ENCODE measurements around the gene LCN12. TPM values are rescaled to one million over a fixed set of nuclear protein-coding genes. Genes with fewer than 3 reads are reported as not detected.
A peak's percentile ranks its signal among the peaks of the same experiment; 100 is the strongest.

LCN12 gene
- total RNA-seq, 1 donor from 2014 or later = not detected

DNA sequence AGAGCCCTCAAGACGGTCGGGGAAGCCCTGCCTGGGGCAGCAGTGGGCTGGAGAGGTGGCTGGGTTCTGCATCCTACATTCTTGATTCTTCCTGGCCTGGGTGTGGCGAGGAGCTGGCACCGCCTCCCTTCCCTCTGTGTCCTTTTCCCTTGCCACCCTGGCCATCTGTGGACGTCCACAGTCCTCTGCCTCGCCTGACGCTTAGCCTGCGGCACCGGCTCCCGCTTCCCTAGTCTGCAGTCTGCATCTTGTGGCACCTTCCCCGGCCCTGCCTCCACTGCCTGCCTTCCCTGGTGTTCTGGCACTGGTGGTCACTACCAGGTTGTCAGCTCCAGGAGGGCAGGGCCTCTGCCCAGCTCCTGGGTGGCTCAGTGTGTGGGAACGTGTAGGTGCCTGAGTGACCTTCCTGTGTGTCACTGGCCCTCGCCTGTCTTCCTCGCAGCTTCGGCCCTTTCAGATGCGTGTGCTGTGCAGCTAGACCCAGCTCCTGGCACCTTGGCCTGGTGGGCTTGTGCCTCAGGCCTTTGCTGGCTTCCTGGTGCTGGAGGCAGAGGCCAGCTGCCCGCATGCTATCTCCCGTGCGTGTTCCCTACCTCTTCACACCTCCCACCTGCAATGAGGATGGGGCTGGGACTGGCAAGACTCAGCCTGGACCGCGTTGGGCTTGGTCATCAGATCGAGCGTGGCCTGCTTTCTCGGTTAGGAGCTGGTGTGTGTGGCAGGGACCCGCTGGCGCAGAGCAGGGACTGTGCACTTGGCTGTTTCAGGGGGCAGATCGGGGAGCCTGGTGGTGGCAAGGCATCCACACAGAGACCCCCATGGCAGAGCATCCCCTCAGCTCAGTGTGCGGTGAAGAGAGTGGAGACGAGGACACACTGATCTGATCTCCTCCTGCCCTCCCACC, 44.8 kb upstream of the LCN12 start:
- Histone ChIP-seq H3K4me3 (no peak overlapping the region), H2AFZ (replicated peaks) (no peak overlapping the region), H3F3A (ENCODE audit: low read depth) (no peaks in the 10 kb centered on the region), H3K9ac (no peak overlapping the region), H3K79me2 (ENCODE audit: low read depth) (no peaks in the 10 kb centered on the region), H4K20me1 (ENCODE audit: low read depth) (no peaks in the 10 kb centered on the region), H3K27ac (no peak overlapping the region), H3K4me2 (no peak overlapping the region), H3K4me1 (no peaks in the 10 kb centered on the region), H3K36me3 (no peaks in the 10 kb centered on the region), H3K27me3 (no peaks in the 10 kb centered on the region), H3K9me3 (ENCODE audit: low read depth) (no peaks in the 10 kb centered on the region)
- Mint-ChIP-seq H3K27ac (no peak overlapping the region), H3K4me1 (no peaks in the 10 kb centered on the region), H3K4me3 (no peak overlapping the region), H3K27me3 (ENCODE audit: insufficient read depth, low read depth) (peaks cover 3% of the 10 kb centered on the region), H3K9me3 (no peaks in the 10 kb centered on the region), H3K36me3 (peaks cover 10% of the 10 kb centered on the region)
- no peak for DNase-seq (ENCODE audit: low spot score)
- TF ChIP-seq EZH2phosphoT487 (IDR thresholded peaks at IDR 0.05) (no peak), EZH2 (IDR thresholded peaks at IDR 0.05) (no peak)
- TF ChIP-seq, protein P1, sequence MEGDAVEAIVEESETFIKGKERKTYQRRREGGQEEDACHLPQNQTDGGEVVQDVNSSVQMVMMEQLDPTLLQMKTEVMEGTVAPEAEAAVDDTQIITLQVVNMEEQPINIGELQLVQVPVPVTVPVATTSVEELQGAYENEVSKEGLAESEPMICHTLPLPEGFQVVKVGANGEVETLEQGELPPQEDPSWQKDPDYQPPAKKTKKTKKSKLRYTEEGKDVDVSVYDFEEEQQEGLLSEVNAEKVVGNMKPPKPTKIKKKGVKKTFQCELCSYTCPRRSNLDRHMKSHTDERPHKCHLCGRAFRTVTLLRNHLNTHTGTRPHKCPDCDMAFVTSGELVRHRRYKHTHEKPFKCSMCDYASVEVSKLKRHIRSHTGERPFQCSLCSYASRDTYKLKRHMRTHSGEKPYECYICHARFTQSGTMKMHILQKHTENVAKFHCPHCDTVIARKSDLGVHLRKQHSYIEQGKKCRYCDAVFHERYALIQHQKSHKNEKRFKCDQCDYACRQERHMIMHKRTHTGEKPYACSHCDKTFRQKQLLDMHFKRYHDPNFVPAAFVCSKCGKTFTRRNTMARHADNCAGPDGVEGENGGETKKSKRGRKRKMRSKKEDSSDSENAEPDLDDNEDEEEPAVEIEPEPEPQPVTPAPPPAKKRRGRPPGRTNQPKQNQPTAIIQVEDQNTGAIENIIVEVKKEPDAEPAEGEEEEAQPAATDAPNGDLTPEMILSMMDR (IDR thresholded peaks at IDR 0.05) = no peak

DNA sequence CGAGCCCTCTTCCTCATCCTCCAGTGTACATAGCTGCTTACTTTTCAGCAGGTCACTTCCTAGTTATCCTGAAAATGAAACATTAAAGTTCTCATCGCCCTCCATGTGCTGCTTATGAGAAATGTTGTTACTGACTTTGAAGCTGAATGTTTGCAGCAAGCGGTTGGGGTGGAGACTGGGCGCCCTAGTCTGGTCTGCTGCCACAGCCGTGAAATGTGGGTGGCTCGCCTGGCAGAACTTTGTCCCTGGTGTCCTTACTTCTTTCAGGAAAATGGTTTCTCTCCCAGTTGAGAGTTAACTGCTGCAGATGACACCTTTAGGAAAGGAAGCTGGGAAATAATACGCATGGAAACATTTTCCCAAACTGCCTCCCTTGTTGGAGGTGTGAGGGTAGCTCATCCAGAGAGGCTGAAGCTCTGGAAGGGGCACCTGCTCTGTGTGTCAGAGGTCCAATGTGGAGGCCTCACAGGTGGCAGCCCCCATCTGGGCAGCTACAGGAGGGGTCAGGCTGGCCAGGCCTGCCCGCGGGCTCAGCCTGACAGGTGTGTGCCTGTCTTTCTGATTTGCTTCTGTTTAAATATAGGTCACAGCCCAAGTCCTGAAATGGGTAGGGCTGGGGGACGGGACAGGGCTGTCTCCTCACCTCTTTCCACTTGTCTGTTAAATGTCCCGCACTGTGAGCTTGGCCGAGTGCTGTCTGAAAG, 41.7 kb upstream of the LCN12 start:
- no peaks in the 10 kb centered on the region for H3K79me2 ChIP-seq (ENCODE audit: low read depth)
- H3K9me3 Mint-ChIP-seq = no peaks in the 10 kb centered on the region
- H3K36me3 ChIP-seq = no peaks in the 10 kb centered on the region
- H3K27ac Mint-ChIP-seq = no peak overlapping the region
- no peak overlapping the region for H3K4me2 ChIP-seq
- no peak overlapping the region for H2AFZ ChIP-seq (replicated peaks)
- no peaks in the 10 kb centered on the region for H3K27me3 ChIP-seq
- no peak overlapping the region for H3K4me3 Mint-ChIP-seq
- TF ChIP-seq EZH2phosphoT487 (IDR thresholded peaks at IDR 0.05) (no peak), EZH2 (IDR thresholded peaks at IDR 0.05) (no peak)
- TF ChIP-seq, protein P1 (IDR thresholded peaks at IDR 0.05) = no peak
- no peak for DNase-seq (ENCODE audit: low spot score)
- no peaks in the 10 kb centered on the region for H3K4me1 Mint-ChIP-seq
- H3K9ac ChIP-seq = no peak overlapping the region
- H3K9me3 ChIP-seq (ENCODE audit: low read depth) = no peaks in the 10 kb centered on the region
- H4K20me1 ChIP-seq (ENCODE audit: low read depth) = no peaks in the 10 kb centered on the region
- H3K27me3 Mint-ChIP-seq (ENCODE audit: insufficient read depth, low read depth) = no peaks in the 10 kb centered on the region
- no peaks in the 10 kb centered on the region for H3K4me1 ChIP-seq
- no peak overlapping the region for H3K4me3 ChIP-seq
- H3K36me3 Mint-ChIP-seq = peaks cover 8% of the 10 kb centered on the region
- H3K27ac ChIP-seq = no peak overlapping the region
- no peaks in the 10 kb centered on the region for H3F3A ChIP-seq (ENCODE audit: low read depth)

DNA sequence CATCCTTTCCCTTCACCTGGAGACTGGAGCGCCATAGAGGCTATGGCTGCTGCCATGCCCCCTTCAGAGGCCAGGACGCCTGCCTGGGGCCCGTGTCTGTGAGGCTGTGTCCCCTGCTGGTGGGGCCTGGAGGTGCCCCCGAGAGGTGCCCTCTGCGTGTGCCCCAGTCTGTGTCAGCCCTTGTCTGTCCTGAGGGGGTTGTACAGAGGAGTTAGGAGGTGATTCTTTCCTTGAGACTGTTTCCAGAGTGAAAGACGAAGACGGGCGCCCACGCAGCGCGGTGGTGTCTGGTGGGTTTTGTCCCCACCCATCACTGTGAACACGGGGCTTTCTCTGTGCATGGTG, 41.2 kb upstream of the LCN12 start:
- no peak overlapping the region for H3K4me3 Mint-ChIP-seq
- Histone ChIP-seq H3K4me1 (no peaks in the 10 kb centered on the region), H3K36me3 (no peaks in the 10 kb centered on the region), H3K27me3 (no peaks in the 10 kb centered on the region), H3K9ac (no peak overlapping the region), H3K27ac (no peak overlapping the region), H3K4me2 (no peak overlapping the region), H4K20me1 (ENCODE audit: low read depth) (no peaks in the 10 kb centered on the region), H3K79me2 (ENCODE audit: low read depth) (no peaks in the 10 kb centered on the region), H2AFZ (replicated peaks) (no peak overlapping the region), H3K9me3 (ENCODE audit: low read depth) (no peaks in the 10 kb centered on the region), H3F3A (ENCODE audit: low read depth) (no peaks in the 10 kb centered on the region), H3K4me3 (no peak overlapping the region)
- DNase-seq (ENCODE audit: low spot score) = no peak
- TF ChIP-seq EZH2 (IDR thresholded peaks at IDR 0.05) = no peak
- TF ChIP-seq, protein P1 (IDR thresholded peaks at IDR 0.05) = peak; percentile 5
- TF ChIP-seq EZH2phosphoT487 (IDR thresholded peaks at IDR 0.05) = no peak
- H3K27me3 Mint-ChIP-seq (ENCODE audit: insufficient read depth, low read depth) = no peaks in the 10 kb centered on the region
- H3K4me1 Mint-ChIP-seq = no peaks in the 10 kb centered on the region
- no peaks in the 10 kb centered on the region for H3K9me3 Mint-ChIP-seq
- H3K27ac Mint-ChIP-seq = no peak overlapping the region
- H3K36me3 Mint-ChIP-seq = peaks cover 6% of the 10 kb centered on the region

Data from neural progenitor cell (in vitro differentiated cells).